Prostate gland (tissue), 2 donors: ENCODE data around the gene PRF1.

Experiments used
- POLR2A ChIP-seq: fragments of 450-650 bp; IDR thresholded peaks from one replicate; pipeline ENCODE4 v1.6.1; 2016; ENCODE audit warnings: antibody characterized with exemption, mild to moderate bottlenecking
- TF ChIP-seq, protein P1 (sequence below), 4 experiments: fragments of 200-600 bp in 2 of 4; fragments of 450-650 bp in 2 of 4; sonication (generic) in 2 of 4; IDR thresholded peaks; 1 replicate in 3 of 4; 2 replicates in 1 of 4; pipeline ENCODE4 v1.5.1; 2016 to 2019; ENCODE audit warnings: antibody characterized with exemption in 4 of 4, mild to moderate bottlenecking in 2 of 4, moderate library complexity in 2 of 4

DNA sequence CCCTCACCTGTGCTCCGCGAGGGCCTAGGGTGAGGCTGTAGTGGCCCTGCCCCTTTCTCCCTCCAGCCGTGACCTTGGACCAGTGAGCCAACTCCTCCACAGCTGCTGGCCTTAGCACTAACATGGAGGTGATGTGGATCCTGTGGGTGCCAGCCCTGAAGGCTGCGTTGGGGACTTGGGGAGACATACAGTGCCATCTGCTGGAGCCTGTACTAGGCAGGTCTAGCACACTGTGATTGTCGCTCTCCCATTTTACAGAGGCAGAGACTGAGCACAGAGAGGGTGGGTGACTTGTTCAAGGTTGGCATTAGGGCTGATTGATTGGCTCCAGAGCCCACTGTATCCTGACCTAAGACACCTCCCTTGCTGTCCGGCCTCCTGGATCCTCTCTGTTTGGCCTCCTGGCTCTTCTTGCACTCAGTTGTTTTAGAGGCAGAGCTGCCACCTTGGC is 37.6 kb downstream of the PRF1 start:
- TF ChIP-seq, protein P1, sequence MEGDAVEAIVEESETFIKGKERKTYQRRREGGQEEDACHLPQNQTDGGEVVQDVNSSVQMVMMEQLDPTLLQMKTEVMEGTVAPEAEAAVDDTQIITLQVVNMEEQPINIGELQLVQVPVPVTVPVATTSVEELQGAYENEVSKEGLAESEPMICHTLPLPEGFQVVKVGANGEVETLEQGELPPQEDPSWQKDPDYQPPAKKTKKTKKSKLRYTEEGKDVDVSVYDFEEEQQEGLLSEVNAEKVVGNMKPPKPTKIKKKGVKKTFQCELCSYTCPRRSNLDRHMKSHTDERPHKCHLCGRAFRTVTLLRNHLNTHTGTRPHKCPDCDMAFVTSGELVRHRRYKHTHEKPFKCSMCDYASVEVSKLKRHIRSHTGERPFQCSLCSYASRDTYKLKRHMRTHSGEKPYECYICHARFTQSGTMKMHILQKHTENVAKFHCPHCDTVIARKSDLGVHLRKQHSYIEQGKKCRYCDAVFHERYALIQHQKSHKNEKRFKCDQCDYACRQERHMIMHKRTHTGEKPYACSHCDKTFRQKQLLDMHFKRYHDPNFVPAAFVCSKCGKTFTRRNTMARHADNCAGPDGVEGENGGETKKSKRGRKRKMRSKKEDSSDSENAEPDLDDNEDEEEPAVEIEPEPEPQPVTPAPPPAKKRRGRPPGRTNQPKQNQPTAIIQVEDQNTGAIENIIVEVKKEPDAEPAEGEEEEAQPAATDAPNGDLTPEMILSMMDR (IDR thresholded peaks at IDR 0.05): no peak
- no peak for TF ChIP-seq POLR2A
